Measurements from ENCODE around the gene PRM2. TPM values are rescaled to one million over a fixed set of nuclear protein-coding genes. Genes with fewer than 3 reads are reported as not detected.

The PRM2 gene
- total and polyA plus RNA-seq, 2 of the 8 experiments (the other 6 are each of a cell fraction or from before 2014, with no cell fraction given) = not detected

DNA sequence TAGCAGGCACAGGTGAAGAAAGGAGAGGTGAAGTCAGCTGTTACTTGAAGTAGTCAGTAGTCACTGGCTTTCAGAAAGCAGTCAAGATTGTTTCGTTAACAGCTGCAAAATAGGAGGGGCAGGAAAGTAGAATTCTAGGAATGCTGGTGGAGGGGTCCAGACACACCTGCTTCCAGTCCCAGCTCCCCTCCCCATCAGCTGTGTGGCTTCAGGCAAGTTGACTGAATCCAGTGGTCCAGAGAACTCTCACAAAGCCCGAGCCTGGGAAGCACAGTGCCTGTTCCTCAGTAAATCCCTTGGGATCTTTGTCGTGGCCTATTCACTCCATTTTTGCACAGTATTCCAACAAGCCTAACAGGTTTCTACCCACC, 15.7 kb downstream of the PRM2 start:
- no peaks in the 10 kb centered on the region for H3K36me3 ChIP-seq (ENCODE audit: control insufficient read depth in 2 of 4, insufficient read depth in 4 of 4, low read length in 3 of 4)
- no peaks in the 10 kb centered on the region for H3K79me1 ChIP-seq (ENCODE audit: low read depth, low read length)
- POLR2A ChIA-PET (ENCODE audit: partially characterized antibody) = interaction anchor here (0.6 to 2.4 kb wide), 7 partner anchors 9 to 109 kb away, joined by 3 to 6 read pairs (median 3); no protein-coding TSS in a partner anchor
- H3K27ac ChIP-seq (ENCODE audit: low read depth, low read length) = no peak overlapping the region
- H3K4me1 ChIP-seq (replicated peaks in 1 of 4; ENCODE audit: control insufficient read depth in 3 of 4, insufficient read depth in 4 of 4, low read length in 3 of 4) = peaks cover 0 to 8% (median 1%) of the 10 kb centered on the region in 4 experiments; a peak in 4 of 7 replicates
- H3K14ac ChIP-seq (ENCODE audit: insufficient read length) = no peak overlapping the region
- no peaks in the 10 kb centered on the region for H3K79me2 ChIP-seq (ENCODE audit: control insufficient read depth in 1 of 2, insufficient read depth in 2 of 2, low read length in 2 of 2)
- H4K5ac ChIP-seq (ENCODE audit: insufficient read length, low read depth, low read length) = no peak overlapping the region
- H4K91ac ChIP-seq (replicated peaks; ENCODE audit: insufficient read length, low read length) = peak overlapping the region; percentile 17
- WGBS, 2 experiments (ENCODE audit: extremely low coverage in 1 of 2, insufficient coverage in 1 of 2, insufficient read length in 1 of 2, insufficient replicate concordance in 2 of 2, low coverage in 1 of 2, low lambda C conversion rate in 2 of 2, missing lambda C conversion rate in 1 of 2) = 79% methylated on average over 3 of the region's 3 CpGs; no CpG with 5 or more reads in 1 of the 2 experiments
- H3K9me3 ChIP-seq (ENCODE audit: insufficient read depth in 2 of 2, low read depth in 1 of 2, low read length in 1 of 2) = no peaks in the 10 kb centered on the region
- H2AFZ ChIP-seq (ENCODE audit: low read length) = no peak overlapping the region
- H3K56ac ChIP-seq (replicated peaks; ENCODE audit: insufficient read length, low read depth, low read length) = no peak overlapping the region
- no peaks in the 10 kb centered on the region; a peak in 1 of 7 replicates for H3K27me3 ChIP-seq (replicated peaks in 1 of 4; ENCODE audit: control insufficient read depth in 3 of 4, extremely low read depth in 1 of 4, insufficient read depth in 3 of 4, low read length in 3 of 4)
- FAIRE-seq = no peak
- H2BK12ac ChIP-seq (ENCODE audit: low read depth, low read length) = peak overlapping the region; percentile 53; the same call in 1 of the 2 replicates
- H3K4ac ChIP-seq (replicated peaks; ENCODE audit: insufficient read length, low read depth, low read length) = no peak overlapping the region
- H2BK120ac ChIP-seq (replicated peaks; ENCODE audit: low read depth, low read length) = no peak overlapping the region
- no peak overlapping the region for H3K4me3 ChIP-seq (ENCODE audit: extremely low read depth in 1 of 4, insufficient read depth in 2 of 4, low read depth in 3 of 4, low read length in 4 of 4)
- H2AK5ac ChIP-seq (ENCODE audit: low read depth, low read length) = peak overlapping the region; percentile 47; the same call in 1 of the 2 replicates
- no peak for TF ChIP-seq CBX5 (IDR thresholded peaks at IDR 0.05; ENCODE audit: low read depth, low read length)
- no peak for TF ChIP-seq ASH2L (IDR thresholded peaks at IDR 0.05; ENCODE audit: low read length)
- no peak for TF ChIP-seq POLR2AphosphoS5 (IDR thresholded peaks at IDR 0.05; ENCODE audit: low read depth, low read length)
- peak; percentile 66; the same call in 1 of the 2 replicates for TF ChIP-seq TEAD4 (IDR thresholded peaks at IDR 0.05; ENCODE audit: low read depth, low read length)
- TF ChIP-seq SIN3A (conservative IDR thresholded peaks at IDR 0.05 in 1 of 2, IDR thresholded peaks at IDR 0.05 in 1 of 2; ENCODE audit: low read depth in 1 of 2, low read length in 2 of 2) = 0 out of 4 replicates have a peak, but pooled peaks of 1 of the 2 experiments have one; percentile 22
- TF ChIP-seq TCF12 (IDR thresholded peaks at IDR 0.05; ENCODE audit: low read depth, low read length) = 0 out of 2 replicates have a peak, but pooled peaks have one; percentile 26
- H3K23me2 ChIP-seq (ENCODE audit: low read depth, low read length) = peaks cover 9% of the 10 kb centered on the region
- H3K4me2 ChIP-seq (ENCODE audit: insufficient read depth in 1 of 2, low read depth in 2 of 2, low read length in 2 of 2) = no peak overlapping the region
- no peak overlapping the region for H3K23ac ChIP-seq (ENCODE audit: insufficient read length)
- no peak overlapping the region for H4K8ac ChIP-seq (ENCODE audit: extremely low read depth, insufficient read depth, low read length)
- CTCF ChIA-PET (ENCODE audit: partially characterized antibody) = interaction anchor here (0.7 to 6.8 kb wide), 10 partner anchors 10 to 293 kb away, joined by 3 to 79 read pairs (median 5); partner anchors contain the start of genes PRM3 and TNP2
- no peak for DNase-seq (ENCODE audit: low read depth in 1 of 2, low spot score in 2 of 2)
- H4K20me1 ChIP-seq (replicated peaks in 1 of 2; ENCODE audit: control insufficient read depth in 1 of 2, insufficient read depth in 2 of 2, low read length in 2 of 2) = no peaks in the 10 kb centered on the region
- no peak overlapping the region for H2BK20ac ChIP-seq (ENCODE audit: low read length)
- no peak overlapping the region for H3K9ac ChIP-seq (replicated peaks in 1 of 4; ENCODE audit: extremely low read depth in 1 of 4, low read depth in 3 of 4, low read length in 3 of 4)
- H2BK5ac ChIP-seq (ENCODE audit: low read depth, low read length) = no peak overlapping the region
- no peak overlapping the region for H3K18ac ChIP-seq (ENCODE audit: extremely low read depth, low read length)
- H2BK15ac ChIP-seq (ENCODE audit: low read length) = no peak overlapping the region

All from H1 (cell line).